HS-5 (cell line): ENCODE data around the gene SLF2.

Experiments used
- DNase-seq: peaks from one replicate; pipeline ENCODE4 v3.0.0-alpha.2; 2012; ENCODE audit warnings: low read depth

The SLF2 gene

GRCh38 chr10:100912605-100913469 is at the start of gene SLF2:
TSS of gene SLF2 (plus strand) at chr10:100912963. CDS start at chr10:100913111, 148 bp downstream.
- peak; percentile 92 for DNase-seq

DNA sequence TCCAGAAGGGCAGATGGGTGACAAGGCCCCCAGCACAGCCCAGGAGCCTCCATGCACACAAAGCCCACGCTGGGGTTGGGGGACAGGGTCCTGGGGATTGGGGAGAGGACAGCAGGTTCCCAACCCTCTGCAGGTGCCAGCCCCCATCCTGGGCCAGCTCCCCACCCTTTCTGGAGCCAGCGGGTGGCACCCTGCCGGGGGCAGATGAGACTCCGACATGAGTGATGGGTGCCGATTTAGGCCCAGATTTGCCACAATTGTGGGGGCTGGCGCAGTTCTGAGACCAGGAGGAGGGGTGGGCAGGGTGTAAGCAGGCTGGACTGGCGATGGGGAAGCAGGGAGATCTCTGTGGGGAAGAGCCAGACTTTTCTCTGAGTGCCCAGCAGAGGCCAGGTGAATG is 49.3 kb upstream of the SLF2 start:
- no peak for DNase-seq

GRCh38 chr10:100864036-100864885 is 48.5 kb upstream of the SLF2 start:
- DNase-seq: no peak

DNA sequence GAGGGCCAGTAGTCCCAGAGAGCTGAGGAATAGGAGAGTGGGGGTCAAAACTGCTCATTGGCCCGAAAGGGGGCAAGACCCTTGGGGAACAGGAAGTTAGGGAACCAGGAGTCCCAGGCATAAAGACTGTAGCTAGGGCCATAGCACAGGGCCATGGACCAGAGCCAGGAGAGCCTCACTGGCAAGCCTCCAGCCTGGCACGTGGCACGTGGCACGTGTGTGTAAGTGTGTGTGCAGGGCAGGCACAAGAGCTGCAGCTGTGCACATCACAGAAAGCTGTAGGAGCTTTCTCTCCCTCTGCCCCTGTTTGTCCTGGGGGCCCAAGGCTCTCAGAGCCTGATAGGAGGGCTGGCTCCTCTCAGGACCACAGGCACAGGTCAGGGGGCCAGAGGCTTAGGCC is 47.8 kb upstream of the SLF2 start:
- no peak for DNase-seq

DNA sequence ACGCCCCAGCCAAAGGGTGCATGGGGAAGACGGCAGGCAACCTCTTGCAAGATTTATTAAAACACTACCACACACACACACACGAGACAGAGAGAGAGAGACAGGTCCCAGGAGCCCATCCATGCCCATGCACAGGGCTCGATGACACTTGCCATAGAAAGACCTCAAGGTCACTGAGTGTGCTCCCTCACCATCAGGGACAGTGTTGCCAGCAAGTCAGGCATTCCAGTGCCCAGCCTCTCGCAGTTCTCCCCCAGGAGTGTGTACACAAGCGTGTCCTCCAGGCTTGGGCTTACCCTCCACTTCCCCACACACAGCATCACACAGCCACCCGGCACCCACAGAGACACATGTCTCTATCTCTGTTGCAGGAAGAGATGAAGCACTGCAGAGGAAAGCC is 46.8 kb upstream of the SLF2 start:
- DNase-seq: no peak

DNA sequence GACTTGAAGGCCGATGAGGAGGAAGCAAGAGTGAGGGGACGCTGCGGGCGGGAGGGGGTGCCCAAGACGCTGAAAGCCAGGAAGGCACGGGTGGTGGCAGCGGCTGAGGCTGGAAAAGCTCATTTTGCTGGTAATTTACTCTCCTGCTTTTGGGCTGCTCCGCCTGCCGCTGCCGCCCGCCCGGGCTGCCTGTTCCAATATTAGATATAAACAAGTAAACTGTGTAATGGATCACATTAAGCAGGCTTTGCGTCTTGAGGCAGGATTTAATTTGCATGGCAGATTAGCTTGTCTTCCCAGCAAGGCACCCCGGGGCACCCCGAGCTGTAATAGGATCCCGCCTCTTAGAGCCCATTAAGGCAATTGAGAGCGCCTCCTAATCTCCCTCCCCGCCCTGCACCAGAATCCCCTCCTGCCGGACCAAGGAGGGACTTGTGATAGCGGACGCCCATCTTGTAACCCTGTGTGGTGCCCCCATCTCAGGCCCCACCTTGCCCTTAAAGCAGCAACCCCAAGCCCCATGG is 46.1 kb upstream of the SLF2 start:
- no peak for DNase-seq

GRCh38 chr10:100867261-100867963 is 45.4 kb upstream of the SLF2 start:
- no peak for DNase-seq

DNA sequence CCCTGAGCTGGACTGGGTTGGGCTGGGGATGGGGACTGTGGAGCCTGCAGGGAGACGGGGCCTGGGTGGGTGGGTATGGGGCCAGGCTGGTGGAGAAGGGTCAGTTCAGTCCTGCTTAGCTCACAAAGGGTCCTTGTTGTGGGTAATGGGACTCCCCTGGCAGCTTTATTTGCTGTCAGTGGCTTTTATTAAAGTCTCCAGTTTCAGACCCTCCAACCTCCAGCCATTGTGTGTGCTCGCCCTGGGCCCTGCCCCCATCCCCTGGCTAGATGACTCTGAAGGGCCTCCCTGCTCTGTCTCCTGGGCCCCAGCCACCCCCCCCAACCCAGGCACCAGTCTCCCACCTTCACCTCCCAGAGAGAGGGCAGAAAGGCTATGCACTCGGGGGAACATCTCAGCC is 44.4 kb upstream of the SLF2 start:
- DNase-seq: no peak

DNA sequence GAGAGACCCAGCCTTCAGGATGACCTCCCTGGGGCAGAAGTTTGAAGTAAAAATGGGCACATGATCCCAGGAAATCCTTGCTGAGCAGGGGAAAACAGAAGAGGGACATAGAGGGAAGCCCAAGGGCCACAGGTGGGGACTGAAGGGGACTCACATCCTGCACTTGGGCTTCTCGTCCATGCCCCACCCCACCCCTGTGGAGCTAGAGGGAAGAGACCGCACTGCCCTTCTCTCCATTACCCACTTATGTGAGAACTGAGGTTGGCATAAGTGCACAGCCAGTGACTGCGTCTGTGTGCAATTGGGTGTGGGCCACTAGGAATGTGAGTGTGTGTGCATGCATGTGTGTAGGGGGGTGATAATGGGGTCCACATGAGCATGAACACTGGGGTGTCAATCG is 43.4 kb upstream of the SLF2 start:
- DNase-seq: no peak

DNA sequence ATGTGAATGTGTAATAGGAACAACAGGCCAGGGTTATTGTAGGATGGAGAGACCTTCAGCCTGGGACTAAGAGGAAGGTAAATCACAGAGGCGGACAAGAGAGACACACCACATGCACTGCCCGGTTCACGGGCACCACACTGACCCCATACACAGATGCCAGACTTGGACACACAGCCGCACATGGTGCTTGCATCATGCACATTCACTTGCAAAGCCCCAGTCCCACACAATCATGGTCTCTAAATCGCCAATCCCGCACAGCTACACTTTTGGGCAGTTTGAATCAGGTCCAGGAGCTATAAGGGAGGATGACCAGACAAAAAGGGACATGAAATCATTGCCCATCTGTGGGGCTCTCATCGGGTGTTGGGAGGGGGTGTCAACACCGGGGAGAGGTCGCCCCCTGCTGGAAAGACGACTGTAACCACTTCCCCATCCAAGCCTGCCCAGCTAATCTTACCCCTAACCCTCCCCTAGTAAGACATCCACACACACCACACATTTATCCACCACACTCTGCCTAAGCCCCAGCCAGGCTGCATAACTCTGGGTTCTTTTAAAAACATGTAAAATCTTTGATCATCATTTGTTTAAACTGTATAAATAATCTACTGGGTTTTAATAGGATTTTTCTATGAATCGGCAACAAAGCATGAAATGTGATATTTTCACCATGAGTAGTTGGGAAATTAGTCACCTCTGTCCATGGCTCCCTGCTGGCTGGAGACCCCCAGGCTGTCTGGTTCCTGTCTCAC is 40.5 kb upstream of the SLF2 start:
- DNase-seq: no peak

DNA sequence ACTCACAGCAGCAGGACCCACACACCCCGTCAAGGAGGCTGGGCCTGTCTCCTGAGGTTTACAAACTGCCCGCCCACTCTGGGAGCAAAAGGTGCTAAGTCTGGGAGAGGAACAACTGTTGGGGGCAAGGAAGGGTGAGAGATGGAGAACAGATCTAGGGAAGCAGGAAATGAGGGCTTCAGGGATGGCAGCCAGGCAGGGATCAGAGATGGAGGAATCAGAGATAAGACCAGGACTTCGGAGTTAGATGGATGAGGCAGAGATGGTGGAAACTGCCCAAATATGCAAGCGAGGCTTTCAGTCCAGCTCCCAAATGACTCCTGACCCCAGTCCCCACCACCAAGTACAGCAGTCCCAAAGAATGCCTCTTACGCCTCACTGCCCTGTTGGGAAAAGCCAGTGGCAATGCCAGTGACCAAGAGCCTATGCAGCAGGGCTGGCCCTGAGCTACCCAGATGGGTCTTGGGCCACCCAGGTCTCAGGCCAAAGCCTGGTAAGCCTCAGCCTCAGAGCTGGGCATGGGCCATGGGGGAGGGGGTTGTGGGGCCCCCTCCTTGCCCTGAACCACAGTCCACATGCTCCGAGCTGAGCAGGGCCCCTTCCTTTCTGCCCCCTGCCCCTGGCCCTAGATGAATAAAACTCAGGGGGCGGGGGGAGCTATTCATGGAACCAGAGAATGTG is 39.5 kb upstream of the SLF2 start:
- DNase-seq: no peak

- DNase-seq: no peak
Observed at GRCh38 chr10:100873827-100874326, 38.9 kb upstream of the SLF2 start.

DNA sequence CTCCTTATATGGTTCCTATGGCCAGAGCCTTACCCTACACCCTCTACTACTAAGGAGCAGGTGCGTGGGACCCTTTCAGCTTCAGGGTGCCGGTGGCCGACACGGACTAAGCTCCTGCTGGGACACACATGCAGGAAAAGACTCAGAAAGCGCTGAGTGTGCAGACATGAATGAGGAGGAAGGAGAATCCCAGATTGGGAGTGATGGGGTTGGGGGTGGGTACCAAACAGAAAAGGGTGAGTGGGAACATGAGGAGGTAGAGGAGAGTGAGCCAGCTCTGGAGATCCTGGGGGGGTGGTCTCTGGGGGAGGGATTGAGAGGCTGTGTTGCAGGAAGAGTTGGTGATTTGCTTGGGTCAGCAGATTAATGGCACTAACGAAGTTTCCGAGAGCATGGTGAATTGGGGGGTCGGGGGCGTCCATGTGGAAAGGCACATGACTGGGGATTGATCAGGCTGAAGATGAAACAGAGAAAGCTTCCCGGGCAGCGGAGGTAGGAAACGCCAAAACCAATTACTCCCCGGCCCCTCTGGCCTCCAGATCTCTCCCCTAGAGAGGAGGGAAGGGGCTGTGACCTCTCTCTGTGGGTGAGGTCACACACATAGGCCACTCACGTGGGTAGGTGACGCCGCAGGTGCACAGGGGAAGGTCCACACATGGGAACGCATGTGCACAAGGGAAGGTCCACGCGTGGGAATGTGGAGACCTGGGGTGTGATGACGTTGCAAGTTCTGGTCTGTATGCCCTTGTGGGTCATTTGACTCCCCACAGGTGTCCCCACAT is 37.9 kb upstream of the SLF2 start:
- no peak for DNase-seq

GRCh38 chr10:100875484-100876166 is 37.1 kb upstream of the SLF2 start:
- DNase-seq: no peak

DNA sequence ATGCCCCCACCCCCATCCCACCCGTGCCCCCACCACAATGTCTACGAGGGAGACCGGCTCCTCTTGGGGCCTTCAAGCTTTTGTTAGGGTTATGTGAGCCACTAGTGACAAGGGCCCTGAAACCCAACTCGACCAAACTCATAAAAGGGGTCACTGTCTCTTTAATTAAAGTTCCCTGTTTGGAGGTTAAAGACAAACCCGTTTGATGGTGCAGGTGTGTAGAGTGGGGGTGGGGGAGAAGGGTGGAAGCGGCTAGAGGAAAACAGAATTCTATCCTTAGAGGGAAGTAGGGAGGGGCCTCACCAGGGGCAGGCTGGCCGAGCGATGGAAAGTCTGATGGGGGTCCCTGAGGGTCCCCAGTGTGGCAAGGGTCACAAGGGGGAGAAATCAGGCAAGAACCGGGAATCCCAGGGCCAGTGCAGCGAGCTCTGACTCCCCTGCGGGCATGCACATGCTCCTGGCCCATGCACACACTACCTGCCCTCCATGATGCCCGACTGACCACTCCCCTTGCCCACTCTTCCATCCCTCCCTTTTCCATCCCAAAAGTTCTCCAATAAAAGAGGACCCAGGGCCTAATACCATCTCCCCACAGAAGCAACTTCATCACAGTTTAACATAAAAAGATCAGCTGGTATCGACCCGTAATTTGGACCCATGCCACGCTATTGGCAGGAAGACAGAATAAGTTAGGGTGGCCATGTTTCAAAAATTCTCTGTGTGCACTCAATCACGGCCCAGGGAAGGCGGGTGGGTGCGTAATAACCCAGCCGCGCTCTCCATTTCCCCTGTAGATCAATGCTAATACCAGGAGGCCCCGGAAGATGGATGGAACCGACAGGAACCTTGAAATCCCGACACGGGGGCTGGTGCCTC is 35.9 kb upstream of the SLF2 start:
- no peak for DNase-seq

GRCh38 chr10:100877461-100877850 is 35.3 kb upstream of the SLF2 start:
- no peak for DNase-seq

- DNase-seq: peak; percentile 35
Observed at GRCh38 chr10:100878291-100878910, 34.4 kb upstream of the SLF2 start.
